Spinal cord (tissue), 10 donors: Measurements from ENCODE around the gene SRD5A1. TPM values are rescaled to one million over a fixed set of nuclear protein-coding genes. Genes with fewer than 3 reads are reported as not detected.

Experiments used
- DNase-seq, 6 donors: peaks; one replicate each; pipeline versions ENCODE4 v3.0.0 to v3.0.0-alpha.2; 2013 to 2015; ENCODE audit warnings: low spot score in 6 of 6, low read depth in 4 of 6
- H3K27ac ChIP-seq: one replicate; pipeline ENCODE4 v1.5.1; 2013; ENCODE audit warnings: low read depth, low read length, control low read depth
- H3K27me3 ChIP-seq: one replicate; pipeline ENCODE4 v1.6.1; 2013; ENCODE audit warnings: low read length; ENCODE audit not compliant: control insufficient read depth, insufficient read depth
- H3K36me3 ChIP-seq: one replicate; pipeline ENCODE4 v1.6.1; 2013; ENCODE audit warnings: low read length; ENCODE audit not compliant: control insufficient read depth, insufficient read depth
- H3K4me1 ChIP-seq: one replicate; pipeline ENCODE4 v1.6.1; 2013; ENCODE audit warnings: low read length; ENCODE audit not compliant: control insufficient read depth, insufficient read depth
- H3K4me3 ChIP-seq: one replicate; pipeline ENCODE4 v1.5.1; 2013; ENCODE audit warnings: low read depth, low read length, control low read depth
- H3K9me3 ChIP-seq: one replicate; pipeline ENCODE4 v1.6.1; 2013; ENCODE audit warnings: low read length; ENCODE audit not compliant: control insufficient read depth, insufficient read depth
- WGBS: methylation state at CpG from one replicate; pipeline ENCODE4 v1.1.5; 2013; ENCODE audit warnings: missing lambda C conversion rate; ENCODE audit not compliant: insufficient coverage; 5-methylcytosine and 5-hydroxymethylcytosine counted together
- polyA plus RNA-seq, 2 donors: library from polyadenylated mRNA; unstranded; fragments of 120-200 nt; gene quantifications; one replicate each; pipeline ENCODE4 v1.2.1, GENCODE V29; 2013; ENCODE audit not compliant: insufficient read length in 2 of 2
- total RNA-seq, 2 donors: library from RNA; depleted of rRNA in 1 of 2; stranded (reverse); fragments of 120-200 nt in 1 of 2; fragments of >200 nt in 1 of 2; gene quantifications; one replicate each; pipeline versions ENCODE4 v1.2.3 to v1.2.4, GENCODE V29; 2013 to 2014
- donor health status: healthy.

SRD5A1 gene
- total and polyA plus RNA-seq, 4 donors: 14.3 to 58.2 (median 50.4) TPM

DNA sequence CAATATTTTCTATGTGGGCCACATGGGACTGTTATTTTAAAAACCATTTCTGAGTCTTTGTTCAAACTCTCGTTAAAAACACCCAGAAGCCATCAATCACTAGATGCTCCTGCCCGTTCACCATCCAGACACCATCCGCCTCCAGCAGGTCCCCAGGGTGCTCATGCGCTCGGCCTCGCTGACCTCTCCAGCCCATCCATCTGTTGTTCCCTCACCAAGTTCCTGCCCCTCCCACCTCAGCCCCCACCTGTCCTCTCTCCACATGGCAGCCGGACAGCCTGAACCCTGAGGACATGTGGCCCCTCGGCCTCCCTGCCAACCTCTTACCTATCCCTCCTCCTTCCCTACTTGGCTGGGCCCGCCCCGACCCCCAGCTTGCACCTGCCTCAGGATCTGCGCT, 32.0 kb upstream of the SRD5A1 start:
- no peak overlapping the region for H3K27ac ChIP-seq
- H3K9me3 ChIP-seq: no peaks in the 10 kb centered on the region
- WGBS: 78% methylated on average over 11 of the region's 11 CpGs
- DNase-seq: no peak
- H3K36me3 ChIP-seq: peaks cover 67% of the 10 kb centered on the region
- no peaks in the 10 kb centered on the region for H3K4me1 ChIP-seq
- no peaks in the 10 kb centered on the region for H3K27me3 ChIP-seq
- no peak overlapping the region for H3K4me3 ChIP-seq

DNA sequence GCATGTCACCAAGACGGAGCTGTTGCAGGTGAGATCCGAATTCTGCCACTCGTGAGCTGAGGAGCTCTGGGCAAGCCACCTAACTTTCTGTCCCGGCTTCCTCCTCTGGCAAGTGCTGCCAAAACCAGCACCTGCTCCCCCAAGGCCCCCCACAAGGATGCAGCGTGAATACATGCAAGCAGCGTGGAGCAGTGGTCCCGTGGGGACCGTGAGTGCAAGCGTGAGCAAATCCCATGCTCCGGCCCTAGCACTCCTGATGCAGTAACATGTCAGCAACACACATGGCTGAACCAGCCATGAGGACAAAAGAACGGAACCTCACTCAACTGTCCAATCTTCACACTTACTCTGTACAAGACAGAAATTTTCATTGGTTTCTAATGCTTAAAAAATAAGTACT, 31.4 kb upstream of the SRD5A1 start:
- Histone ChIP-seq H3K27ac (no peak overlapping the region), H3K36me3 (peaks cover 68% of the 10 kb centered on the region), H3K27me3 (no peaks in the 10 kb centered on the region), H3K9me3 (no peaks in the 10 kb centered on the region), H3K4me3 (no peak overlapping the region), H3K4me1 (no peaks in the 10 kb centered on the region)
- 92% methylated on average over 10 of the region's 11 CpGs for WGBS
- DNase-seq: no peak

DNA sequence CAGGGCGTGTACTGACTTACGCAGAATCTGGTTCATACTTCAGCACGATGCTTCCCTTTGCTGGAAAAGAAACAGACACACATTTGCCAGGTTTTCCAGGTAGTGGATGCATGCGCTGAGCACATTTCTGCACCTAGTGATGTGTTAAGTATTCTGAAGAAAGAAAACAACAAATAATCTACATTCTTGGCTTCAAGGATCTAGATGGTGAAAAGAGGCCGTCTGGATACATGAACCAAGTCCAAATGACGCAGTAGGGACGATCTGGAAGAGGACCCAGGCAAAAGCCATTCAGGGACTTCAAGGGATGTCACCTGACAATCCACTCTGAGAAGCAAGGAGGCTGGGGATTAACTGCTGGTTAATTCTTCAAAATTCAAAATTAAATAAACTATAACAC, 30.8 kb upstream of the SRD5A1 start:
- no peak overlapping the region for H3K27ac ChIP-seq
- H3K36me3 ChIP-seq: peaks cover 65% of the 10 kb centered on the region
- H3K27me3 ChIP-seq: no peaks in the 10 kb centered on the region
- H3K9me3 ChIP-seq: no peaks in the 10 kb centered on the region
- H3K4me1 ChIP-seq: no peaks in the 10 kb centered on the region
- no peak overlapping the region for H3K4me3 ChIP-seq
- WGBS: 98% methylated on average over 6 of the region's 7 CpGs
- no peak for DNase-seq

DNA sequence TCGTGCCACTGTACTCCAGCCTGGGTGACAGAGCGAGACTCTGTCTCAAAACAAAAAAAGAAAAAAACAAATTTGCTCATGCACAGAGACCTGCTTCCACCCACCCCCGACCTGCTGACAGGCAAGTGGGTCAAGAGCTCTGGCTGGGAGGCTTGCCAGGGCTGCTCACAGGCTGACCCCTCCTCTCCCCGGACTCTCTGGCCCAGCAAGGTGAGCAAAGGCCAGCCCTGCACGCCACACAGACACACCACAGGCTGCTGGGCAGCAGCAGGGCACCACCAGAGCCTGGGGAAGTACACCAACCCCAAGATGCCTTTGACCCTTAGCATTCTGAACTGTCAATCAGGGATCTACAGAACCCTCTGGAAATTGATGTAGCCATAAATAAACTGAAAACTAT, 29.6 kb upstream of the SRD5A1 start:
- no peak for DNase-seq
- Histone ChIP-seq H3K27ac (no peak overlapping the region), H3K36me3 (peaks cover 59% of the 10 kb centered on the region), H3K4me1 (no peaks in the 10 kb centered on the region), H3K9me3 (no peaks in the 10 kb centered on the region), H3K27me3 (no peaks in the 10 kb centered on the region), H3K4me3 (no peak overlapping the region)
- WGBS: 86% methylated on average over 4 of the region's 5 CpGs

DNA sequence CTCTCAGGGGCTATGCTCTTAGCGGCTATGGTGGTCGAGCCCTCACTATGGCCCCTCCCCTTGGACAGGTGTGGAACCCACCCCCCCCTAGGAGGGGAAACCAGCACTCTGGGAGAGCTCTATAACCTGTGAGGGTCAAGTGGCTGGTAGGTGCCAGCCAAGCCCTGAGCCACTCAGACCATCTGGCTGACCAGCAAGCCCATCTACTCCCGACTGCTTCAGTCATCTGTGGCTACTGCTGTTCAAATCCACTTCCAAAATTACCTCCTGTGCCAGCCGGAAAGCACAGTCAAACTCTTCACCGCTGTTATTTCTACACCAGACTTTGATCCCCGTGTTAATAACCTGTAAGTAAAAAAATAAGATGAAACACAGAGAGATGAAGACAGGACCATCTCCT, 28.9 kb upstream of the SRD5A1 start:
- Histone ChIP-seq H3K27ac (no peak overlapping the region), H3K36me3 (peaks cover 64% of the 10 kb centered on the region), H3K4me3 (no peak overlapping the region), H3K27me3 (no peaks in the 10 kb centered on the region), H3K9me3 (no peaks in the 10 kb centered on the region), H3K4me1 (no peaks in the 10 kb centered on the region)
- no peak for DNase-seq
- WGBS: 100% methylated on average over 4 of the region's 6 CpGs

DNA sequence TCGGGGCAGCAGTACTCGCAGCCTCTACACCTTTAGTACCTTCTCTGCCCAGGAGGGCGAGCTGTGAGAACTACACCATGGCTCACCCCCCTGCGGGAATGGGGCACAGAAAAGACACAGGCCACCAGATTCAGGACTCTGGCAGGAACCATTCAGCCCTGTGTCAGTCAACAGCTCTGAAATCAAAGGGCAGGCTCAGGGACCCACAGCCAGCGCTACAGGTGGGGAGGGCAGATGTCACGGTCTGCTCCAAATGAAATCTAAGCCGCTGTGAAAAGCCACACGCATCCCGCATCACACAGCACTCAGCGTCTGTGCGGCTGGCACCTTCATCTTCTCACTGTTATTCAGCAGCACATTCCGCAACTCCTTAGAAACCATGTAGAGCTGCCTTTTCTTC, 28.3 kb upstream of the SRD5A1 start:
- Histone ChIP-seq H3K9me3 (no peaks in the 10 kb centered on the region), H3K27ac (no peak overlapping the region), H3K4me3 (no peak overlapping the region), H3K27me3 (no peaks in the 10 kb centered on the region), H3K4me1 (no peaks in the 10 kb centered on the region), H3K36me3 (peaks cover 63% of the 10 kb centered on the region)
- no peak for DNase-seq
- 97% methylated on average over 12 of the region's 12 CpGs for WGBS

DNA sequence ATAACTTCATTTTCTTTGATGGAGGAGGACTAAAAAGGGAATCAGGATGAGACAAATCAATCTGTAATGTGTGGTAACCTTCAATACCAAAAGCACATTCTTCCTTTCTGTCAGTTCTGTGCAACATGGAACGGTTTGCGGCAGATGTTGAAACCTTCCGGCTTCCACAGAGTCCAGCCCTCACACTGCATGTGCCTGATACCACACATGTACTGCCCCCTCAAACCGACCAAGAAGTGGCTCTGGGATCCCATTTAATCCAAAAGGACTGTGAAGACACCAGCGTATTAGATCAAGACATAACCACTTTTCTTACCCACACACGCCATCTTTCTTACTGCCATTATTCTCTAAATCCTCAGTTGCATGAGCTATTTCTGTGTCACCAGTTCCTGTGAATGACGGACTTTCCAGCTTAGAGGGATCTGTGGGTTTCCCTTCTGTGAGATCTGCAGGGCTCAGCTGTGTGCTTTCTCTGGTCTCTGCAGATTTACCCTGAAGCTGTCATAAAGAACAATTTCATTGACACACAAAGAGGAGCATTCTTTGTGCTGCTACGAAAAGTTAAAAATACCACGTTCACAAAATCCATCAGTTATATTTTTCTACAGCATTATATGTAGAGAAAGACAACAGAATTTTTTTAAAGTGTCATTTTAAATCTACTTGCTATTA, 26.2 kb upstream of the SRD5A1 start:
- 88% methylated on average over 6 of the region's 9 CpGs for WGBS
- Histone ChIP-seq H3K4me3 (no peak overlapping the region), H3K27ac (no peak overlapping the region), H3K9me3 (no peaks in the 10 kb centered on the region), H3K4me1 (no peaks in the 10 kb centered on the region), H3K27me3 (no peaks in the 10 kb centered on the region), H3K36me3 (peaks cover 62% of the 10 kb centered on the region)
- peak in 2 of 6 donors; percentile 12 to 18 for DNase-seq

DNA sequence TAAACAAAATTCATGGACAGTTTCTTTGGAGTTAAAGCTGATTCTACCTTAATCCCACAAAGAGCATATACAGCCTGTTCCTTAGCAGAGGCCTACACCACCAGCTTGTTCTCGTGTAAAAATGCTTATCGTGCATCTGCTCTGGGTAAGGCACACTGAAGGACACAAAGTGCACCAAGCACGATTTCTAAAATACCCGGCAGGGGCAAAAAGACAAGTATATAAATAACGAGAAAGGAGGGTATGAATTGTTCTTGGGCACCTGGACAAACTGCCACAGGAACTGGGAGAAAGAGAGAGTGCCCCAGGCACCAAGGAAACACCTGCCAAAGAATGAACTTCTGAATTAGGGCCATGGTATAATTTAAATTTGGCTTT, 25.7 kb upstream of the SRD5A1 start:
- Histone ChIP-seq H3K4me3 (no peak overlapping the region), H3K9me3 (no peaks in the 10 kb centered on the region), H3K27me3 (no peaks in the 10 kb centered on the region), H3K4me1 (no peaks in the 10 kb centered on the region), H3K36me3 (peaks cover 66% of the 10 kb centered on the region), H3K27ac (no peak overlapping the region)
- no peak for DNase-seq
- WGBS: 85% methylated on average over 2 of the region's 5 CpGs

DNA sequence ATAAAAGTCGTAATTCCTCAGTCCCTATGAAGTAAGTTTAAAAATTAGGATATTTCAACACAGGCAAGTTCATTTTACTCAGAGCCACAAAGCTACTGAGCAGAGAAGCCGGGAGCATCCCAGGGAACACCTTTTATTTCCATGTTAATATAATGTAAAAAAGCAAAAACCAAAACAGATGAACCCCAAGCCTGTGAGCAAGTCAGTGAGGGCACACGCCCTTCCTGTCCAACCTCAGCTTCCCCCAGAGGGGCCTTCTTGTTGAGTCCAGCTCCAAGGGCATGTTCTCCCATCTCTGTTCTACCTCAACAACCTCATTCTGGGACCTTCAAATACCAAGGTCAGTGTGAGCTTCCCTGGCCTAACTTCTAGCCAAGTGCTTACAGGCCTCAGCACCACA, 25.2 kb upstream of the SRD5A1 start:
- no peaks in the 10 kb centered on the region for H3K27me3 ChIP-seq
- H3K9me3 ChIP-seq: no peaks in the 10 kb centered on the region
- H3K4me3 ChIP-seq: no peak overlapping the region
- DNase-seq: no peak
- no peak overlapping the region for H3K27ac ChIP-seq
- peaks cover 69% of the 10 kb centered on the region for H3K36me3 ChIP-seq
- no peaks in the 10 kb centered on the region for H3K4me1 ChIP-seq
- 100% methylated on average over 1 of the region's 3 CpGs for WGBS

DNA sequence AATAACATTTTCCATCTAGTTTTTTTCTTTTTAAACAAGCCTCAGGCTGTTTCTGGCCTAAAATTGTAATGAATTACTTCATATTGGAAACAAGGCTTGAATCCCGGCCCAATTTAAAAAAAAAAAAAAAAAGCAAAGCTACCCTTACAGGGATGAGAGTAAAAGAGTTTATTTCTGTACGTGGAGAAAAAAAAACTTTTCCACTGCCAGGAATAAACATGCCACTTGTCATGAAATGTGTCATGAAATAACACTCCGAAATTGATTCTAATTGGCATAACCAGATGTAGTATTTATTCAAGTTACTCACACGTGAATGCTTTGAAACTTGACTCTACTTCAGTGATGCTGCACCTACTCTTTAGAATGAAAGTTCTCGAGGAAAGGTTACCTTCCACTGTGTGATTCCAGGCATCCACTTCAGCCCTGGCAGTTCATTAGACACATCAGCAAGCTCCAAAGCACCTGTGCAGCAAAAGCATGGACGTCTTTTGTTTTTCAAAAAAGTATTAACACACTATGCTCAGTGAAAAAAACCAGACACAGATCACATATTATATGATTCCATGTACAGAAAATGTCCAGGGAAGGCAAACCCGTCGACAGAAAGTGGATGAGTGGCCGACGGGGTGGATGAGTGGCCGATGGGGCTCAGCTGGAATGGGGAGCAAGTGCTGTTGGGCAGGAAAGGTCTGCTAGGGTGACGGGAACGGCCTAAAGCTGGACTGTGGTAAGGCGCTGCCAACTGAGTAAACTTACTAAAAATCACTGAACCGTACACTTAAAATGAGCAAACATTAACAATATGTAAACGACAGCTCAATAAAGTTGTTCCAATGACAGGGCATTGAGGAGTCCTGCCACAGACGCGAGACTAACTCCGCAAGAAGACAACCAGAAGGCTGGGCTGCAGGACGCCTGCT, 21.6 kb upstream of the SRD5A1 start:
- no peaks in the 10 kb centered on the region for H3K9me3 ChIP-seq
- H3K4me1 ChIP-seq: no peaks in the 10 kb centered on the region
- H3K27ac ChIP-seq: no peak overlapping the region
- H3K36me3 ChIP-seq: peaks cover 49% of the 10 kb centered on the region
- no peak overlapping the region for H3K4me3 ChIP-seq
- DNase-seq: peak in 1 of 6 donors; percentile 34
- WGBS: 89% methylated on average over 15 of the region's 20 CpGs
- no peaks in the 10 kb centered on the region for H3K27me3 ChIP-seq
